HepG2 (cell line): Measurements from ENCODE around the gene SLC26A2. TPM values are rescaled to one million over a fixed set of nuclear protein-coding genes. Genes with fewer than 3 reads are reported as not detected.

ENCODE experiments used
- AKNA ChIP-seq: sonication (generic); formaldehyde crosslinking; IDR thresholded peaks from 2 replicates; pipeline ENCODE4 v1.4.0; 2020; ENCODE audit warnings: missing genetic modification reagents, borderline replicate concordance
- BORCS8-MEF2B ChIP-seq: sonication (generic); formaldehyde crosslinking; IDR thresholded peaks from 2 replicates; pipeline ENCODE4 v1.8.0; 2022; ENCODE audit warnings: mild to moderate bottlenecking, missing genetic modification reagents
- CBX1 ChIP-seq: IDR thresholded peaks from one replicate; pipeline ENCODE4 v1.6.1; 2016; ENCODE audit warnings: antibody characterized with exemption, low read depth
- EHMT2 ChIP-seq: fragments of 200-600 bp; sonication (generic); IDR thresholded peaks from 2 replicates; pipeline ENCODE4 v1.7.0; 2017; ENCODE audit warnings: antibody characterized with exemption, low read depth, low read length, borderline replicate concordance
- FLYWCH1 ChIP-seq: sonication (generic); formaldehyde crosslinking; IDR thresholded peaks from 2 replicates; pipeline ENCODE4 v1.8.1; 2023; ENCODE audit warnings: mild to moderate bottlenecking, missing genetic modification reagents
- FOSL1 ChIP-seq: sonication (generic); formaldehyde crosslinking; IDR thresholded peaks from 2 replicates; pipeline ENCODE4 v1.9.0; 2021; ENCODE audit warnings: missing genetic modification reagents, borderline replicate concordance
- GFI1 ChIP-seq: sonication (generic); formaldehyde crosslinking; IDR thresholded peaks from 2 replicates; pipeline ENCODE4 v1.5.0; 2020; ENCODE audit warnings: missing genetic modification reagents, mild to moderate bottlenecking, borderline replicate concordance
- ISX ChIP-seq: sonication (generic); formaldehyde crosslinking; conservative IDR thresholded peaks from 2 replicates; pipeline ENCODE4 v1.5.0; 2020; ENCODE audit warnings: missing genetic modification reagents
- KDM6A ChIP-seq: IDR thresholded peaks from 2 replicates; pipeline ENCODE4 v1.6.1; 2016; ENCODE audit warnings: low read depth
- KLF6 ChIP-seq: IDR thresholded peaks from 2 replicates; pipeline ENCODE4 v1.8.0; 2016; ENCODE audit warnings: missing biosample characterization, missing genetic modification reagents
- RNF2 ChIP-seq: fragments of 450-650 bp; conservative IDR thresholded peaks from 2 replicates; pipeline ENCODE4 v1.6.1; 2016; ENCODE audit warnings: low read depth
- RXRB ChIP-seq: IDR thresholded peaks from 2 replicates; pipeline ENCODE4 v1.6.1; 2016; ENCODE audit warnings: borderline replicate concordance, missing genetic modification reagents, missing compliant biosample characterization
- SSRP1 ChIP-seq: IDR thresholded peaks from 2 replicates; pipeline ENCODE4 v1.6.1; 2016; ENCODE audit warnings: control low read depth
- USF2 ChIP-seq, 2 experiments: sonication (generic) in 1 of 2; formaldehyde crosslinking in 1 of 2; IDR thresholded peaks; 2 replicates each; pipeline versions ENCODE4 v1.5.1 to v1.6.1; 2011 to 2020; ENCODE audit warnings: borderline replicate concordance in 1 of 2, low read depth in 1 of 2, low read length in 1 of 2, mild to moderate bottlenecking in 1 of 2, missing genetic modification reagents in 1 of 2, moderate library complexity in 1 of 2
- ZBTB44 ChIP-seq: sonication (generic); formaldehyde crosslinking; IDR thresholded peaks from 2 replicates; pipeline ENCODE4 v1.4.0; 2020; ENCODE audit warnings: missing genetic modification reagents
- ZEB1 ChIP-seq: IDR thresholded peaks from 2 replicates; pipeline ENCODE4 v1.6.1; 2012; ENCODE audit warnings: mild to moderate bottlenecking, low read depth, inconsistent platforms; ENCODE audit not compliant: insufficient replicate concordance
- ZNF331 ChIP-seq: sonication (generic); formaldehyde crosslinking; IDR thresholded peaks from 2 replicates; pipeline ENCODE4 v1.4.0; 2020; ENCODE audit warnings: missing genetic modification reagents
- ZNF34 ChIP-seq: sonication (generic); formaldehyde crosslinking; IDR thresholded peaks from 2 replicates; pipeline ENCODE4 v1.4.0; 2020; ENCODE audit warnings: mild to moderate bottlenecking, missing genetic modification reagents, borderline replicate concordance
- ZNF496 ChIP-seq: sonication (generic); formaldehyde crosslinking; IDR thresholded peaks from 2 replicates; pipeline ENCODE4 v1.8.1; 2023; ENCODE audit warnings: mild to moderate bottlenecking, moderate library complexity, missing genetic modification reagents; ENCODE audit not compliant: insufficient replicate concordance
- ZNF550 ChIP-seq: sonication (generic); formaldehyde crosslinking; IDR thresholded peaks from 2 replicates; pipeline ENCODE4 v1.4.0; 2020; ENCODE audit warnings: mild to moderate bottlenecking, missing genetic modification reagents, borderline replicate concordance
- ZSCAN25 ChIP-seq: sonication (generic); formaldehyde crosslinking; IDR thresholded peaks from 2 replicates; pipeline ENCODE4 v1.8.0; 2022; ENCODE audit warnings: mild to moderate bottlenecking, missing genetic modification reagents
- polyA plus RNA-seq, 8 experiments: library from polyadenylated mRNA; depleted of rRNA in 3 of 8; stranded (reverse) in 7 of 8; unstranded in 1 of 8; fragments of >200 nt; fragmentation: Illumina TruSeq in 4 of 8; extraction: Trizol in 4 of 8; gene quantifications; 2 replicates each; pipeline versions ENCODE4 v1.2.1 to v1.2.3, GENCODE V29; 2011 to 2016; ENCODE audit warnings: low read depth in 4 of 8, missing spikeins in 1 of 8, mixed read lengths in 1 of 8; ENCODE audit not compliant: insufficient read depth in 1 of 8
- total RNA-seq, 5 experiments: library from RNA; depleted of rRNA; stranded (reverse); fragments of >200 nt; fragmentation: Illumina TruSeq; extraction: Trizol; gene quantifications; 2 replicates each; pipeline ENCODE4 v1.2.3, GENCODE V29; 2016; ENCODE audit warnings: low read depth in 1 of 5

Gene SLC26A2
- total and polyA plus RNA-seq, 2 of the 13 experiments (the other 11 are each of a cell fraction or from before 2014, with no cell fraction given): 2.2 to 7.9 TPM

- TF ChIP-seq AKNA (CRISPR knock-in tag) (no peak), FLYWCH1 (CRISPR knock-in tag) (no peak), ZBTB44 (CRISPR knock-in tag) (no peak), RXRB (CRISPR knock-in tag) (peak; percentile 30), ZNF331 (CRISPR knock-in tag) (no peak), KLF6 (CRISPR knock-in tag) (no peak; the same call in 1 of the 2 replicates), CBX1 (no peak), SSRP1 (no peak), USF2 (IDR thresholded peaks at IDR 0.05; ENCODE audit: low read depth, low read length) (peak; percentile 97), USF2 (CRISPR knock-in tag; IDR thresholded peaks at IDR 0.05; ENCODE audit: borderline replicate concordance) (peak; percentile 99; the same call in 1 of the 2 replicates), GFI1 (CRISPR knock-in tag) (no peak), KDM6A (no peak), BORCS8-MEF2B (CRISPR knock-in tag) (0 out of 2 replicates have a peak, but pooled peaks have one; percentile 56), ZNF496 (CRISPR knock-in tag) (no peak), RNF2 (peak; percentile 79; the same call in 1 of the 2 replicates), ZNF34 (CRISPR knock-in tag) (peak; percentile 10; the same call in 1 of the 2 replicates), ZEB1 (peak; percentile 49), ZSCAN25 (0 out of 2 replicates have a peak, but pooled peaks have one; percentile 23), ZNF550 (CRISPR knock-in tag) (no peak), FOSL1 (CRISPR knock-in tag) (no peak), EHMT2 (no peak), ISX (no peak; the same call in 1 of the 2 replicates)
These were observed at the start of gene SLC26A2 (continued) for GRCh38 chr5:149960272-149961185.
